Rectal smooth muscle tissue (tissue), 1 donor: ENCODE data around the gene PNCK.
A peak's percentile ranks its signal among the peaks of the same experiment; 100 is the strongest.
"Not testable (repeated sequence)": the region's sequence is repeated elsewhere in the genome, so short reads cannot be mapped to it uniquely, and the experiment has no call there.

Experiments
- H3K27ac ChIP-seq: one replicate; pipeline ENCODE4 v1.7.0; 2013; ENCODE audit warnings: low read depth, low read length, inconsistent platforms
- H3K27me3 ChIP-seq: one replicate; pipeline ENCODE4 v1.7.0; 2013; ENCODE audit warnings: low read length; ENCODE audit not compliant: control insufficient read depth, insufficient read depth
- H3K36me3 ChIP-seq: one replicate; pipeline ENCODE4 v1.7.0; 2013; ENCODE audit warnings: low read length; ENCODE audit not compliant: control insufficient read depth, insufficient read depth
- H3K4me1 ChIP-seq: one replicate; pipeline ENCODE4 v1.7.0; 2013; ENCODE audit warnings: low read length; ENCODE audit not compliant: control insufficient read depth, insufficient read depth
- H3K4me3 ChIP-seq: one replicate; pipeline ENCODE4 v1.7.0; 2013; ENCODE audit warnings: low read length
- H3K9ac ChIP-seq: one replicate; pipeline ENCODE4 v1.7.0; 2013; ENCODE audit warnings: low read length

Gene PNCK

DNA sequence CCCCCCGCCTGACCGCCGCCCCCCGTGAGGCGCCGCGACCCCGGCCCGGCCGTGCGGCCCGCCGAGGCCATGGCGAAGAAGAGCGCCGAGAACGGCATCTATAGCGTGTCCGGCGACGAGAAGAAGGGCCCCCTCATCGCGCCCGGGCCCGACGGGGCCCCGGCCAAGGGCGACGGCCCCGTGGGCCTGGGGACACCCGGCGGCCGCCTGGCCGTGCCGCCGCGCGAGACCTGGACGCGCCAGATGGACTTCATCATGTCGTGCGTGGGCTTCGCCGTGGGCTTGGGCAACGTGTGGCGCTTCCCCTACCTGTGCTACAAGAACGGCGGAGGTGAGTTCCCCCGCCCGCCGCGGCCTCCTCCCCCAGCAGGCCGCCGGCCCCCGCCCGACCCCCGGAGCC lies 14.9 kb upstream of the PNCK start:
- H3K27me3 ChIP-seq = no peaks in the 10 kb centered on the region
- peak overlapping the region; percentile 46 for H3K4me3 ChIP-seq
- peaks cover 3% of the 10 kb centered on the region for H3K4me1 ChIP-seq
- no peaks in the 10 kb centered on the region for H3K36me3 ChIP-seq
- H3K9ac ChIP-seq = no peak overlapping the region
- H3K27ac ChIP-seq = peak overlapping the region; percentile 77

DNA sequence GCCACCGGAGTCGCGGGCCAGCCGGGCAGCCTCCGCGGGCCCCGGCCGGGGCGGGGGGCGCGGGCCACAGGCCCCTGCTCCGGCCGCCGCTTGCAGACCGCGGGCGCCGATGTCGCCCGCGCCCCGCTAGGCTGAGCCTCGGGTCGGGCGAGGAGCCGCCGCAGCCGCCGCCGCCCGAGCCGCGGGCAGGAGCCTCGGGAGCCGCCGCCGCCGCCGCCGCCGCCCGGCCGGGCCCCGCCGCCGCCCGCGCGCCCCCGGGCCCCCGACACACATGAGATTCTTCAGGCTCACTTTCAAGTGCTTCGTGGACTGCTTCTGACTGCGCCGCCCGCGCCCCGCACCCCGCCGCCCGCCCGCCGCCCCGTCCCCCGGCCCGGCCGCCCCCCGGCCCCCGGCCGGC lies 14.5 kb upstream of the PNCK start:
- Histone ChIP-seq H3K27ac (no peak overlapping the region), H3K4me1 (peaks cover 3% of the 10 kb centered on the region), H3K4me3 (no peak overlapping the region), H3K9ac (no peak overlapping the region), H3K27me3 (no peaks in the 10 kb centered on the region), H3K36me3 (no peaks in the 10 kb centered on the region)

DNA sequence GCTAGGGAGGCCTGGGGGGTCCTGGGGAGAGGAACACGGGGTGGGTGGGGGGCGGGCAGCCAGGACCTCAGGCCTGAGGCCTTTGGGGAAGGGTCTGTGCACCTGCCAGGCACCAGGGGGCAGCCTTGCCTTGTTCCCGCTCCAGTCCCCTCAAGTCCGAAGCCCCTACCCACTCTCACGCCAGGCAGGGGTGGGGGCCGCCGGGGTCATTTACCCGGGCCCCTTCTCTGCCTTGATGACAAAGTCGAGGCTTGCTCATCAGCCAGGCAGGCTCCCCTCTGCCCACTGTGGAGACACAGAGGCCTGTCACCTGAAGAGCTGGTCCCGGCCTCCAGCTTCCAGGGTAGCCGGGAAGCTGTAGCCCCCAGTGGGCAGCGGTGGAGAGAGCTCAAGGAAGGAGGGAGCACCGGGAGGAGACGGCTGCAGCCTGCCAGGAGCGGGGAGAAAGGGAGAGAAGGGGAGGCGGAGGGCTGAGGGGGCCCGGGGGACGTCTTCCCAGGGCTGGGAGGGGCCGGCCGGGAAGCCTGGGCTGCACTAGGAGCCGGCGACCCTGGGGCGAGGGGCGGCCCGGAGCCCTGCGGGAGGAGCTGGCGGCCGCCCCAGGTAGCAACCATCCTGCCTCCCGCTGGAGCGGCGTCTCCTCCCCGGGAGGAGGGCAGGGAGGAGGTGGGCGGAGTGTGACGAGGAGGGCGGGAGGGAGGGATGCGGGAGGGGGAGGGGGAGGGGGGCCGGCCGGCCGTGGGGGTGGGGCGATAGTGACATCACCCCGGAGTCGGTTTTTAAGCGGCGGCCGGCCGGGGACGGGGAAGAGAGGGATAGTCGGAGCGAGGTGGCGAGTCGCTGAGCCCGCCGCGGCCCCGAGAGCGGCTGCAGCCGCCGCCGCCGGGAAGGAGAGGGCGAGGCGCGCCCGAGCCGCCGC lies 13.8 kb upstream of the PNCK start, which contains the start of gene SLC6A8:
Gene SLC6A8 (plus strand): TSS at position 806 of the 919 bp plus-strand sequence. CDS start 649 bp downstream, outside the sequence.
- Histone ChIP-seq H3K4me1 (peaks cover 3% of the 10 kb centered on the region), H3K9ac (no peak within 1 kb of the TSS), H3K36me3 (no peaks in the 10 kb centered on the region), H3K27me3 (no peaks in the 10 kb centered on the region), H3K4me3 (peak within 1 kb of the TSS; percentile 46), H3K27ac (peak within 1 kb of the TSS; percentile 77)

DNA sequence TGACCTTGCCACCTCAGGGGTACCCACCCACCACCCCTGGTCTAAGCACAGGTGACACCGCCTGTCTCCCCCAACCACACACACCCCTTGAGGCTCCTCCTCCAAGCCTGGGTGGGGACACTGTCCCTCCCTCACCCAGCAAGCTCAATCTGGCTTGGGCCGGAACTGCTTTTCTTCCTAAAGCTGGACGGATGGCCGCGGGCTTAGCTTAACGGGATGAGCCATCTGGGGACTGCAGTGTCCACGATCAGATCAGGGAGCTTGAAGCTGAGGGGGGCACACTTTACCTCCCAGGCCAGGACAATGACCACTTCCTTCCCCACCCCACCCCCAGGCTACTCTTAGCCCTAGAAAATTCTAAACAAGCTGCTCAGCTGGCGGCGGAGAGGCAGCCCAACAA lies 13.1 kb upstream of the PNCK start:
- H3K4me1 ChIP-seq = peaks cover 3% of the 10 kb centered on the region
- H3K27me3 ChIP-seq = no peaks in the 10 kb centered on the region
- no peak overlapping the region for H3K4me3 ChIP-seq
- H3K9ac ChIP-seq = no peak overlapping the region
- no peaks in the 10 kb centered on the region for H3K36me3 ChIP-seq
- H3K27ac ChIP-seq = peak overlapping the region; percentile 58

DNA sequence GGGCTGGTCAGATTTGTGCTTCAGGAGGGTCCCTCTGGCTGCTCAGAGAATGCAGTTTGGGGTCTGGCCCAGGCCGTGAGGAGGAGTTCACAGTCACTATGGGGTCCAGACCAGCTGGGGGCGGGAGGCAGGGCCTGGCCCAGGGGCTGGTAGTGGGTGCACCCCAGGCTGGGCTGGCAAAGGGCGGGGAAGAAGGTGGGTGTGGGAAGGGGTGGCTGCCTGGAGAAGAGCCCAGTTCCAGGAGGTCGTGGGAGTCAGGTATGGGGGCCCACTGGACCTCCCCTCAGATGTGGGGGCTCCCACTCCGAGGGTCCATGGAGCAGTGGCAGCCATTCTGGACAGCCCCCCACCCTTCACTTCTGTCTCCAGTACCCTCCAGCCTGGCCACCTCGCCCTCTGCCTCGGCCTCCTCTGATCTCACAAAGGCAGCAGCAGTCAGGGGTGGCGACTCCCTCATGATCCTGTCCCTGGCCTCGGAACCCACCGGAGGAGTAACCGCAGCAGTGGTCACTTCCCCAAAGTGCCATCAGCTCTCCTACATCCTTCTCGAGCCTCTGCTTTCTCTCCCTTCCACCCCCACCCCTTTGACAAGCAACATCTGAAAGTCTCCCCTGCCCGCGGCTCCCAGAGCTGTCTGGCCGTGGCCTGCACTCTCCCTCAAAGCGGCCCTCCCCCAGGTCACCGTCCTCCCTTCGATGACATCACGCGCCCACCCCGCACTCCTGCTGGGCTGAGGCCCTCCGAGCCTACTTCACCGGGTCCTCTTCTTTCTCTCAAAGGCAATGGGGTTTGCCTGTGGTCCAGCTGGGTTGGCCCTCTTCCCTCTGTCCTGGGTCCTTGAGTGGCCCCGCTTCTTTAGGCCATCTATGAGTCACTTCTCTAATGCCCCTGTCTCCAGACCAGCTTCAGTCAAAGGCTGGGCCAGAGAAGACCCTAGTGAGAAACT lies 12.4 kb upstream of the PNCK start:
- Histone ChIP-seq H3K9ac (no peak overlapping the region), H3K4me1 (peaks cover 3% of the 10 kb centered on the region), H3K27ac (no peak overlapping the region), H3K27me3 (no peaks in the 10 kb centered on the region), H3K4me3 (no peak overlapping the region), H3K36me3 (no peaks in the 10 kb centered on the region)

DNA sequence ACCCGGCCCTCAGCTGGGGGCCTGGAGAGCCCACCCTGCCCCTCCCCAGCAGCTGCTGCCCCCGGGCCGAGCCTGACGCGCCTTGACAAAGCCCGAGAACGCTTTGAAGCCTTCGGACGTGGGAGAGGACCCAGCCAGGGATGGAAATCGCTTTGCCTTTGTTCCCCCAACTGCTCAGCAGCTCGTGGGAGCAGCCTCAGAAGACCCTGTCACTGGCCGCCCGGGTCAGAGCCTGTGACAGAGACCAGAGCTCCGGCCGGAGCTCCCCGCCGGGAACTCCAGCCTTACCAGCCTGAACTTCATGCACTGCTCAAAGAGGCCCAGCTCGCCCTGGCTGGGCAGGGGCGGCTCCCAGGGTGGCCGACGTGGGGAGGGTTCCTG lies 11.5 kb upstream of the PNCK start:
- Histone ChIP-seq H3K27me3 (no peaks in the 10 kb centered on the region), H3K9ac (no peak overlapping the region), H3K36me3 (no peaks in the 10 kb centered on the region), H3K27ac (no peak overlapping the region), H3K4me1 (peaks cover 3% of the 10 kb centered on the region), H3K4me3 (no peak overlapping the region)

DNA sequence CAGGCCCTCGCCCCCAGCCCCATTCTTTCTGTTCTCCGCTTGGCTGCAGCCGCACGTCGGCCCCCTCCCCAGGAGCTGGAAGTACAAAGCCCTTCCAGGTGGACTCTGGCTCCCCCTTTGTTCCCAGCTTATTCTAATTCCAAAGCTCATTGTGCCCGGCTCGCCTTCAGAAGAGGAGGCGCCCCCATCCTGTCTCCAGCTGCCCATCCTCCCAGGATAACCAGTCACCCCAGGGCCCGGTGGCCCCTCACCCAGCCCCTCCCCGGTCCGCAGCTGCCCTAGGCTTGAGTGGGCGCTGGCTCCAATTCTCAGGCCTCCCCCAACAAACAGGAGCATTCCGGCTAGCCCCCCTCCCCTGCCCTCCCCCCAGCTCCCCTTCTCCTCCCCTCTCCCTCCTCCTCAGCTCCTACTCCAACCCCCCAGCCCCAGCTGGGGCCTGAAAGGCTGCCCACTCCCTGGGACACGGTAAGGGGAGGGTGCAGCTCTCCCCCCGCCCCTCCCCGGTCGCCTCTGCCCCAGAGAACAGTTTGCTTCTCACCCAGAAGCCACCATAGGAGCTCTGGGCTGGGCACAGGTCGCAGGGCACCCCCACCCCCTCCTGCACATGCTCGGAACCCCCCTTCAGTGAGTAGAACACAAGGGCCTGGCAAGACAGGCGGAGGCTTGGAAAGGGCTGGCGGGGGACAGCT lies 11.0 kb upstream of the PNCK start:
- no peaks in the 10 kb centered on the region for H3K27me3 ChIP-seq
- H3K9ac ChIP-seq = no peak overlapping the region
- no peak overlapping the region for H3K27ac ChIP-seq
- no peaks in the 10 kb centered on the region for H3K36me3 ChIP-seq
- H3K4me3 ChIP-seq = no peak overlapping the region
- H3K4me1 ChIP-seq = no peaks in the 10 kb centered on the region

DNA sequence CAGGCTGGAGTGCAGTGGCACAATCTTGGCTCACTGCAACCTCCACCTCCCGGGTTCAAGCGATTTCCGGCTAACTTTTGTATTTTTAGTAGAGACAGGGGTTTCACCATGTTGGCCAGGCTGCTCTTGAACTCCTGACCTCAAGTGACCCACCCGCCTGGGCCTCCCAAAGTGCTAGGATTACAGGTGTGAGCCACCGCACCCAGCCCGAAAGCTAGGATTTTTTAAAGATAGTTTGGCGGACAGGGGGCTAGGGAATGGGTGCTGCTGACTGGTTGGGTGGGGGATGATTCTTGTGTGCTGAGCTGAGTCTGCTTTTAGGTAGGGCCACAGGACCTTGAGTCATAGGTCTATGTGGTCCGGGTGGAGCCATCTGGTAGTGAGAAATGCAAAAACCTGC lies 9.9 kb upstream of the PNCK start:
- H3K27ac ChIP-seq, H3K27me3 ChIP-seq, H3K9ac ChIP-seq, H3K4me3 ChIP-seq, H3K36me3 ChIP-seq, H3K4me1 ChIP-seq: not testable (repeated sequence)

DNA sequence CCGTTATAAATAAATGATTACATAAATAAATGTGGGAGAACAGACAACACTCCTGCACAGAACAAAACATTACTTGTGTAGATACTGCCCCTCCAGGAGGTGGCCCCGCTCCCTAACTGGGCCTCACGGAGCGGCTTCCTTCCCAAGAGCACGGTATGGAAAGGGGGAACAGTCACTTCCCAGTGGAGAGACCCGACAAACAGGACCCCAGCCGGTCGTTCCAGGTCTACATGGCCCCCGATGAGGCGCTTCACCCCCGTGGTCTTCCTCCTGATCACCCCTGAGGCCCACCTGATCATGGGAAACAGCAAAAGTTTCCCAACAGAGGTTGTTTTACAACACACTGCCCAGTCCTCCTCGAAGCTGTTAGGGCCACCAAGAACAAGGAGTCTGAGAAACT lies 7.6 kb upstream of the PNCK start:
- H3K27ac ChIP-seq = no peak overlapping the region
- H3K4me3 ChIP-seq = no peak overlapping the region
- H3K27me3 ChIP-seq = no peaks in the 10 kb centered on the region
- H3K4me1 ChIP-seq = no peaks in the 10 kb centered on the region
- H3K36me3 ChIP-seq = no peaks in the 10 kb centered on the region
- H3K9ac ChIP-seq = no peak overlapping the region

DNA sequence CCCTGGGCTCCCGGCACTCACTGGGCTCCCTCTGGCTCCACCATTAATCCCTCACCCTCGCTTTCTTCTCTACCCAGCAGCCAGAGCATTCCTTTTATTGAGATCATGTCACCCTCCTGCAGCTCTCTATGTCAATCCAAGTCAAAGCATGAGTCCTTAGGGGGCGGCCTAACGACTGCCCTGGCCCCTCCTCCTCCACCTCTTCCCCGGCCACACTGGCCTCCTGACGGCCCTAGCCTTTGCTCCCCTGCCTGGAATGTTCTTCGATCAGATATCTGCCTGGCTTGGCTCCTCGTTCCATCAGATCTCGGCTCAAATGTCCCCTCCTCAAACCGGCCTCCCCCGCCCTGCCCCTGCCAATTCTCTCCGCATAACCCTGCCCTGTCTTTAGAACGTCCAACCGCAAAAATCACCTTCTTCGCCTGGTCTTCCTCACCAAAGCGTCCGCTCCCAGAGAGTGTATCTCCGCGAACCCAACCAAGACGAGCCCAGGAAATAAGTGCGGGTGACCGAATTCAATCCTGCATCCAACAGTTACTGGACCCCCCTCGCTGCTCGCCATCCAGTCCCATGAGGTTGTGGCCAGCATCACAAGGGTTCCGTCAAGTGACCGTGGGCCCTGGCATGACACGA lies 722 bp upstream of the PNCK start:
- H3K36me3 ChIP-seq = no peaks in the 10 kb centered on the region
- H3K27ac ChIP-seq = no peak overlapping the region
- peaks cover 20% of the 10 kb centered on the region for H3K27me3 ChIP-seq
- H3K4me1 ChIP-seq = no peaks in the 10 kb centered on the region
- H3K4me3 ChIP-seq = no peak overlapping the region
- no peak overlapping the region for H3K9ac ChIP-seq

DNA sequence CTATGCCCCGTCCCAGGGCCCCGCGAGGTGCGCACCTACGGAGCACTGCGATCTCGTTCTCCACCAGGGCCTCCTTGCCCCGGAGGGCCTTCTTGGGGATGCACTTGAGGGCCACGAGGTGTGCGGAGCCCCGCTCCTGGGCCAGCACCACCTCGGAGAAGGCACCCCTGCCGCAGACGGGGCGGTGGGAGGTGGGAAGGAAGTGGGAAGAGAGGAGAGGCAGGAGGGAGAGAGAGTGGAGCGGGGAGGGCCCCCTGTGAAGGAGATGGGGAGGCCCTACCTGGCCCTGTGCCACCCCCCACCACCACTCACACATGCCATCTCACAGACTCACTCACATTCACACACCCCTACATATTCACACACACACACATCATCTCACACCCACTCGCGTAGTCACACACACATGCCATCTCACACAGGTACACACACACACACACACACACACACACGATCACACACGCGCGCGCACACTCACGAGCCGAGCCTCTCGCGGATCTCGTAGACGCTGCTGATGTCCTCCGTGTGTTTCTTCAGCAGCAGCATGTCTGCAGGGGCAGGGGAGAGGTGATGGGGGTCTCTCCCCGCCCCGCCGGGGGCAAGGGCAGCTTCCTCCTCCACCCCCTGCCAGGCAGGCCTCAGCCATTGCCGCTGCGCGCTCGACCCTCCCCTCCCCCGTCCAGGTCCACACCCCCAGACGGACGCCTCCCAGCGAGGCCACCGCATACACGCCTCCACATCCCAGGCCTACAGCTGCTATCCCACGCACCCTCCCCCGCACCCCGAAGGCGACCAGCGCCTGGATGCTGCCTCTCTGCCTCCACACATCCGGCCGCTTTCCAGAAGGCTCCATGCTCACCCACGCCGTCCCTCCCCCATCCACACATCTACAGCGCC lies 834 bp downstream of the PNCK start:
- Histone ChIP-seq H3K4me3 (peak overlapping the region; percentile 49), H3K4me1 (no peaks in the 10 kb centered on the region), H3K27me3 (peaks cover 20% of the 10 kb centered on the region), H3K36me3 (no peaks in the 10 kb centered on the region), H3K9ac (no peak overlapping the region), H3K27ac (peak overlapping the region; percentile 77)
